Karpas-422 (cell line): ENCODE data around the gene HECW1. TPM values are rescaled to one million over a fixed set of nuclear protein-coding genes. Genes with fewer than 3 reads are reported as not detected.
"Not testable (repeated sequence)": the region's sequence is repeated elsewhere in the genome, so short reads cannot be mapped to it uniquely, and the experiment has no call there.

Source experiments
- DNase-seq: peaks from one replicate; pipeline ENCODE4 v3.0.0-alpha.2; 2015
- H2AFZ ChIP-seq: fragments of 200-600 bp; sonication (generic); 2 replicates; pipeline ENCODE4 v1.6.1; 2014; ENCODE audit warnings: antibody characterized with exemption, low read length, mixed read lengths
- H3K27ac ChIP-seq: fragments of 200-600 bp; sonication (generic); 2 replicates; pipeline ENCODE4 v1.5.1; 2014; ENCODE audit warnings: mild to moderate bottlenecking, low read length, moderate library complexity
- H3K27me3 ChIP-seq: fragments of 200-600 bp; sonication (generic); 2 replicates; pipeline ENCODE4 v1.6.1; 2014; ENCODE audit warnings: low read length, mixed read lengths
- H3K36me3 ChIP-seq: fragments of 200-600 bp; sonication (generic); 2 replicates; pipeline ENCODE4 v1.6.1; 2014; ENCODE audit warnings: low read length, mixed read lengths; ENCODE audit not compliant: insufficient read depth
- H3K4me1 ChIP-seq: fragments of 200-600 bp; sonication (generic); 2 replicates; pipeline ENCODE4 v1.6.1; 2014; ENCODE audit warnings: mild to moderate bottlenecking, low read length, mixed read lengths
- H3K4me2 ChIP-seq: fragments of 200-600 bp; sonication (generic); 2 replicates; pipeline ENCODE4 v1.6.1; 2014; ENCODE audit warnings: low read length, low read depth, mild to moderate bottlenecking; ENCODE audit not compliant: poor library complexity, severe bottlenecking
- H3K4me3 ChIP-seq: fragments of 200-600 bp; sonication (generic); 2 replicates; pipeline ENCODE4 v1.5.1; 2014; ENCODE audit warnings: mild to moderate bottlenecking, antibody characterized with exemption, low read length, mixed read lengths
- H3K79me2 ChIP-seq: fragments of 200-600 bp; sonication (generic); 2 replicates; pipeline ENCODE4 v1.6.1; 2014; ENCODE audit warnings: mild to moderate bottlenecking, low read length, mixed read lengths
- H3K9ac ChIP-seq: fragments of 200-600 bp; sonication (generic); 2 replicates; pipeline ENCODE4 v1.6.0; 2014; ENCODE audit warnings: low read length
- H3K9me2 ChIP-seq: fragments of 200-600 bp; sonication (generic), shearing (Covaris generic); replicated peaks from 2 replicates; pipeline ENCODE4 v1.6.0; 2014; ENCODE audit warnings: mild to moderate bottlenecking, low read length, moderate library complexity; ENCODE audit not compliant: insufficient read depth
- H3K9me3 ChIP-seq: fragments of 300-700, 200-600 bp; sonication (generic); 2 replicates; pipeline ENCODE4 v1.6.1; 2014; ENCODE audit warnings: low read length, mixed read lengths
- H4K20me1 ChIP-seq: fragments of 200-600 bp; sonication (generic); 2 replicates; pipeline ENCODE4 v1.6.1; 2014; ENCODE audit warnings: mild to moderate bottlenecking, antibody characterized with exemption, low read length, low read depth; ENCODE audit not compliant: insufficient read depth
- total RNA-seq: library from RNA; depleted of rRNA; stranded (reverse); fragments of >200 nt; shearing (Covaris generic); gene quantifications from 2 replicates; pipeline ENCODE4 v1.2.3, GENCODE V29; 2014; ENCODE audit warnings: low replicate concordance

The HECW1 gene
- total RNA-seq, 1 experiment from 2014 or later, result not detected

DNA sequence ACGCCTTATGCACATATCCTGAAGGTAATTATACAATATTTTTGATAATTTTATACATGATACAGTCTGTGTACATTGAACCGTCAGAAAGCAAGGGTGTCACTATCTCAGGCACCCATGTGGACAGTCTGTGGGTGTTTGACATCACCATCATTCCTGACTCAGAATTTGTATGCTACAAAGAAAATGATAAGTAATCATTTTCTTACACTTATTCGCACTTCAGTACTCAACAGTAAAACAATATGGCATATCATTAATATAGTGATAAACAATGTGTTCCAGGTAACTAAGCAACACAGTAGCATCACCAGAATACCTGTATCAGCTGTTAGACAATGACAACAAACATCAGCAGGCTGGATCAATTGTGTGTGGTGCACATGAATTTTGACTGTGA, 17.9 kb downstream of the HECW1 start:
- Histone ChIP-seq H3K27me3 (no peaks in the 10 kb centered on the region), H4K20me1 (no peaks in the 10 kb centered on the region), H3K9me3 (no peaks in the 10 kb centered on the region), H3K4me2 (no peak overlapping the region), H3K9ac (no peak overlapping the region), H3K36me3 (no peaks in the 10 kb centered on the region), H3K9me2 (no peaks in the 10 kb centered on the region), H2AFZ (no peak overlapping the region), H3K27ac (no peak overlapping the region), H3K4me3 (no peak overlapping the region), H3K79me2 (no peaks in the 10 kb centered on the region), H3K4me1 (no peaks in the 10 kb centered on the region)
- DNase-seq, result no peak

DNA sequence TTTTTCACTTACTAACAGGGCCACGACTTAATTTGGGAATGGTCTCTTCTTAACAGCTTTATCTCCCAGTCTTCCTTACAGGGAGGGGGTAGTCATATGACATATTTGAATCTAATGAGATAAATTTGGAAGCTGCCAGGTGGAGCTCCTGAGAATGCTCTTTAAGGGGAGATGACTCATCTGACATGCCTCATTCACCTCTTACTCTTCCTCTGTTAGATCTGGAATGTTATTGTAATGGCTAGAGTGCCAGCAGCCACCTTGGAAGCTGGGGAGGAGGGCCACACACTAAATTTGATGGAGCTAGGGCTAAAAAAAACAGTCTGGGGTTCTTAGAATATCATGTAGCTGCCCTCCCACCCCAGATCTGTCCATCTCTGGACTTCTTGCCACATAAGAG, 22.7 kb downstream of the HECW1 start:
- H3K79me2 ChIP-seq, result no peaks in the 10 kb centered on the region
- no peak overlapping the region for H3K9ac ChIP-seq
- no peaks in the 10 kb centered on the region for H3K27me3 ChIP-seq
- no peak overlapping the region for H3K4me2 ChIP-seq
- no peaks in the 10 kb centered on the region for H4K20me1 ChIP-seq
- no peak for DNase-seq
- H2AFZ ChIP-seq, result no peak overlapping the region
- no peaks in the 10 kb centered on the region for H3K9me2 ChIP-seq
- no peak overlapping the region for H3K4me3 ChIP-seq
- no peaks in the 10 kb centered on the region for H3K36me3 ChIP-seq
- no peaks in the 10 kb centered on the region for H3K9me3 ChIP-seq
- no peak overlapping the region for H3K27ac ChIP-seq
- H3K4me1 ChIP-seq, result no peaks in the 10 kb centered on the region

GRCh38 chr7:43136064-43136463, 23.6 kb downstream of the HECW1 start:
- Histone ChIP-seq H2AFZ (no peak overlapping the region), H4K20me1 (no peaks in the 10 kb centered on the region), H3K27ac (no peak overlapping the region), H3K27me3 (no peaks in the 10 kb centered on the region), H3K9ac (no peak overlapping the region), H3K4me2 (no peak overlapping the region), H3K36me3 (no peaks in the 10 kb centered on the region), H3K4me1 (no peaks in the 10 kb centered on the region), H3K9me2 (no peaks in the 10 kb centered on the region), H3K79me2 (no peaks in the 10 kb centered on the region), H3K9me3 (no peaks in the 10 kb centered on the region), H3K4me3 (no peak overlapping the region)
- no peak for DNase-seq

- not testable (repeated sequence) for H2AFZ ChIP-seq, H3K27me3 ChIP-seq, H3K4me3 ChIP-seq, H3K4me2 ChIP-seq, H3K9ac ChIP-seq, H3K79me2 ChIP-seq, H3K9me3 ChIP-seq, H3K36me3 ChIP-seq, H4K20me1 ChIP-seq, H3K4me1 ChIP-seq, DNase-seq, H3K27ac ChIP-seq, H3K9me2 ChIP-seq
Observed at GRCh38 chr7:43137121-43137744, 24.8 kb downstream of the HECW1 start.

DNA sequence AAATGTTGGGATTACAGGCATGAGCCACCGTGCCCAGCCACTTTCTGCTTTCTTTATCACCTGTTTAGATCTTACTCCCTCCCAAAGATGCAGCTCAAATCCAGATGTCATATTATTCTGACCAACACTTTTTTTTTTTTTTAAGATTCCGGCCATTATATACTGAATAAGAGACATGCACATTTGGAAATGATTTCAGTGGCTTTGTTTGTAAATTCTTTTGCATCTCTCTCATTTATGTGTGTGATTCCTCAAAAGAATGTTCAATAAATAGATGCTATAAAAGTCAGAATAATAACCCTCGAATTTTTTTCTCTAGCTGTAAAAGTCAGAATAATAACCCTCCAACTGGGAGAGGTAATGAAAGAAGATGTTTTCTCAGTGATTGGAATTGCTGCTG, 25.4 kb downstream of the HECW1 start:
- no peaks in the 10 kb centered on the region for H3K36me3 ChIP-seq

GRCh38 chr7:43138710-43139109, 26.3 kb downstream of the HECW1 start:
- H3K4me2 ChIP-seq, result no peak overlapping the region
- no peak overlapping the region for H3K27ac ChIP-seq
- no peaks in the 10 kb centered on the region for H3K9me3 ChIP-seq
- no peaks in the 10 kb centered on the region for H4K20me1 ChIP-seq
- H3K4me3 ChIP-seq, result no peak overlapping the region
- no peaks in the 10 kb centered on the region for H3K79me2 ChIP-seq
- no peaks in the 10 kb centered on the region for H3K9me2 ChIP-seq
- H3K9ac ChIP-seq, result no peak overlapping the region
- no peaks in the 10 kb centered on the region for H3K27me3 ChIP-seq
- H2AFZ ChIP-seq, result no peak overlapping the region
- no peaks in the 10 kb centered on the region for H3K36me3 ChIP-seq
- no peak for DNase-seq
- H3K4me1 ChIP-seq, result no peaks in the 10 kb centered on the region

More for the DNA sequence above, 25.4 kb downstream of the HECW1 start:
- Histone ChIP-seq H3K79me2 (no peaks in the 10 kb centered on the region), H4K20me1 (no peaks in the 10 kb centered on the region), H3K4me2 (no peak overlapping the region), H3K9me3 (no peaks in the 10 kb centered on the region), H3K4me1 (no peaks in the 10 kb centered on the region), H2AFZ (no peak overlapping the region), H3K9ac (no peak overlapping the region), H3K27ac (no peak overlapping the region), H3K9me2 (no peaks in the 10 kb centered on the region), H3K4me3 (no peak overlapping the region), H3K27me3 (no peaks in the 10 kb centered on the region)
- DNase-seq, result no peak

- Histone ChIP-seq H3K9me2 (no peaks in the 10 kb centered on the region), H3K27me3 (no peaks in the 10 kb centered on the region), H3K4me1 (no peaks in the 10 kb centered on the region), H3K9me3 (no peaks in the 10 kb centered on the region), H3K4me2 (no peak overlapping the region), H3K36me3 (no peaks in the 10 kb centered on the region), H3K79me2 (no peaks in the 10 kb centered on the region), H3K27ac (no peak overlapping the region), H4K20me1 (no peaks in the 10 kb centered on the region), H3K9ac (no peak overlapping the region), H3K4me3 (no peak overlapping the region), H2AFZ (no peak overlapping the region)
- DNase-seq, result no peak
Observed at GRCh38 chr7:43139137-43139536, 26.7 kb downstream of the HECW1 start.

DNA sequence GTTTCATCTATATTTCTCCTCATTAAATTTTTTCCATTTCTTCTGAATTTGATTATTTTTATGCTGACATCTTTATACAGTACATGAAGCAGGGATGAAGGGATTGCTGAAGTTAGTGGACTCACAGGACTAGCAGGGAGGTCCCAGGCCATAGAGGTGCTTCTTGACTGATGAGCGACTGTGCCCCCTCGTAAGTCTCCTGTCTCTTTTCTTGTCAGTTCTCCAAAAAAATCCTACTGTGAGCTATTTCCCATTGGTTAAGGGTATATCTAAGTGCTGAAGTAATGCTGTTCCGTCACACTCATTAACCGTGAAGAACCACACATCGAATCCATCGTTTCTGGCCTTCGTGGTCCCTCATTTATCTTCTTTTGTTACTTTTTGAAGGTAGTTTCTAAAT, 27.7 kb downstream of the HECW1 start:
- no peaks in the 10 kb centered on the region for H3K4me1 ChIP-seq
- no peak overlapping the region for H3K4me2 ChIP-seq
- no peak for DNase-seq
- H4K20me1 ChIP-seq, result no peaks in the 10 kb centered on the region
- H3K9me2 ChIP-seq, result no peaks in the 10 kb centered on the region
- no peak overlapping the region for H3K9ac ChIP-seq
- H3K4me3 ChIP-seq, result no peak overlapping the region
- H3K36me3 ChIP-seq, result no peaks in the 10 kb centered on the region
- H3K27me3 ChIP-seq, result no peaks in the 10 kb centered on the region
- no peak overlapping the region for H3K27ac ChIP-seq
- no peaks in the 10 kb centered on the region for H3K9me3 ChIP-seq
- no peak overlapping the region for H2AFZ ChIP-seq
- H3K79me2 ChIP-seq, result no peaks in the 10 kb centered on the region

DNA sequence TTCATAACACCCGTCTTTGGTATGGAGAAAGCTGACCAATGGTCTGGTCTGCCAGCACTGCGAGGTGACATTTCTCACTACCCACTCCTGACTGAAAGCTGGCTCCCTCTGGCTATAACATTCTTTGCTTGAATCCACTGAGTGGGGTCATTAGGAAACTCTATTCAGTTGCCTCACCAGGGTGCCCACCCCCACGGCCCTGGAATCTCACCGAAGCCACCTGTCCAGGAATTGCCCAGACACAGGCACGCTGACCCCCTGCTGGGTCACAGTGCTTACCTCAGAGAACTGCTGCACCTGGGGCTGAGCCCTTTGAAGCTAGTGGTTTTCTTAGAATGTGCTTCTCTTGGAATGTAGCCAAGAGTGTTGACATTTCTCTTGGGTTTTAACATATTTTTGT, 28.6 kb downstream of the HECW1 start:
- H2AFZ ChIP-seq, result no peak overlapping the region
- H3K4me3 ChIP-seq, result no peak overlapping the region
- no peak overlapping the region for H3K4me2 ChIP-seq
- no peaks in the 10 kb centered on the region for H3K4me1 ChIP-seq
- no peaks in the 10 kb centered on the region for H3K9me3 ChIP-seq
- H4K20me1 ChIP-seq, result no peaks in the 10 kb centered on the region
- H3K9me2 ChIP-seq, result no peaks in the 10 kb centered on the region
- DNase-seq, result no peak
- no peaks in the 10 kb centered on the region for H3K36me3 ChIP-seq
- no peaks in the 10 kb centered on the region for H3K27me3 ChIP-seq
- H3K79me2 ChIP-seq, result no peaks in the 10 kb centered on the region
- H3K27ac ChIP-seq, result no peak overlapping the region
- no peak overlapping the region for H3K9ac ChIP-seq
